Caco-2 (cell line): ENCODE measurements around the gene CRYBG1. TPM values are rescaled to one million over a fixed set of nuclear protein-coding genes. Genes with fewer than 3 reads are reported as not detected.

Source experiments
- BruUV-seq: library from RNA; stranded (reverse); fragments of 400-500 nt; replicated peaks from 2 replicates; lab custom pipeline; 2021; lab: Mats Ljungman, UMichigan
- CTCF ChIA-PET: fragments of 300-600 bp; sonication (Branson Sonifier 250); formaldehyde crosslinking; loops from one replicate; lab custom pipeline; 2022; ENCODE audit warnings: antibody characterized with exemption; lab: Charles Lee
- POLR2A ChIA-PET: fragments of 300-600 bp; sonication (Branson Sonifier 250); formaldehyde crosslinking; loops from one replicate; lab custom pipeline; 2022; ENCODE audit warnings: antibody characterized with exemption; lab: Charles Lee
- DNase-seq, 2 experiments: peaks; one replicate each; pipeline versions ENCODE4 v3.0.0 to v3.0.0-alpha.2; 2020 to 2022
- H3K27me3 ChIP-seq: replicated peaks from 2 replicates; pipeline ENCODE4 v1.6.0; 2011; ENCODE audit warnings: low read length; ENCODE audit not compliant: control insufficient read depth, insufficient read depth
- H3K36me3 ChIP-seq: 2 replicates; pipeline ENCODE4 v1.5.1; 2011; ENCODE audit warnings: low read length; ENCODE audit not compliant: control insufficient read depth, insufficient read depth
- H3K4me1 ChIP-seq: fragments of 250-450 bp; sonication (Bioruptor Pico); 2 replicates; pipeline ENCODE4 v1.5.1; 2020; ENCODE audit warnings: mild to moderate bottlenecking
- H3K4me3 ChIP-seq: 2 replicates; pipeline ENCODE4 v1.5.1; 2011; ENCODE audit warnings: low read depth, mild to moderate bottlenecking, control low read depth, low read length
- H3K9me3 ChIP-seq: fragments of 250-450 bp; sonication (Bioruptor Pico); 2 replicates; pipeline ENCODE4 v1.5.1; 2020; ENCODE audit warnings: mild to moderate bottlenecking, moderate library complexity
- H3K27ac Mint-ChIP-seq: one replicate; pipeline ENCODE4 v1.8.0; 2022; ENCODE audit warnings: mixed read lengths; ENCODE audit not compliant: unreplicated experiment
- H3K27me3 Mint-ChIP-seq: one replicate; pipeline ENCODE4 v1.8.0; 2022; ENCODE audit warnings: mixed read lengths; ENCODE audit not compliant: insufficient read depth, unreplicated experiment
- H3K36me3 Mint-ChIP-seq: one replicate; pipeline ENCODE4 v1.8.0; 2022; ENCODE audit warnings: mild to moderate bottlenecking, mixed read lengths; ENCODE audit not compliant: insufficient read depth, unreplicated experiment
- H3K4me1 Mint-ChIP-seq: one replicate; pipeline ENCODE4 v1.8.0; 2022; ENCODE audit warnings: low read depth, mixed read lengths; ENCODE audit not compliant: unreplicated experiment
- H3K4me3 Mint-ChIP-seq: one replicate; pipeline ENCODE4 v1.8.0; 2022; ENCODE audit warnings: mild to moderate bottlenecking, moderate library complexity, mixed read lengths; ENCODE audit not compliant: unreplicated experiment
- H3K9me3 Mint-ChIP-seq: one replicate; pipeline ENCODE4 v1.8.0; 2022; ENCODE audit warnings: mixed read lengths; ENCODE audit not compliant: unreplicated experiment
- intact Hi-C: fragments of 100-400 bp; cut with micrococcal nuclease; formaldehyde crosslinking; loops from one replicate; pipeline ENCODE4 v1.10.0; 2022; ENCODE audit not compliant: unreplicated experiment
- total RNA-seq: library from RNA; stranded (reverse); gene quantifications from 2 replicates; pipeline ENCODE4 v1.2.3, GENCODE V29; 2022
- TF ChIP-seq, protein P1 (sequence below), 2 experiments: fragments of 200-600 bp in 1 of 2; IDR thresholded peaks; 1 replicate in 1 of 2; 2 replicates in 1 of 2; pipeline versions ENCODE4 v1.5.1 to v1.8.0; 2011 to 2022; ENCODE audit warnings: antibody characterized with exemption in 1 of 2, control low read depth in 1 of 2, inconsistent platforms in 1 of 2, low read depth in 1 of 2, low read length in 1 of 2, mild to moderate bottlenecking in 1 of 2, moderate library complexity in 1 of 2; ENCODE audit not compliant: insufficient read depth in 1 of 2, severe bottlenecking in 1 of 2, unreplicated experiment in 1 of 2

Gene CRYBG1
- total RNA-seq, 1 experiment from 2014 or later: 13.2 TPM

DNA sequence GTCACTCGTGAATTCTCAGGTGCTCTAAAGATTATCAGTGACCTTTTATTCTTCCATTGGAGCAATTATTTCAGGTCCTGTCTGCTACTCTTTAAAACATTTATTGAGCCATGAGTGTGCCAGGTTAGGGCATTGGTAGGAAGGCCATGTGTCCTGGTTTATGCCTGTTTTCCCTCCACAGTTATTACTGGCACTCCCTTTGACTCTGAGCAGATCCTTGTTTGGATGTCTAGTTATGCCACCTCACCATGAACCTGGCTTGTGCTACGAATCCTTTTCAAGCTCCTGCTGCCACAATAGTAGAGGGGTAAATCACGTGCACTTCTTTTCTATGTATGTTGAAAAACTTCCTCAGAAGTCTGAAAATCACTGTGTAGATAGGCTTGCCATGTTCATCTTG lies 27.4 kb downstream of the CRYBG1 start:
- intact Hi-C loops: no loop called here
- Histone ChIP-seq H3K9me3 (no peaks in the 10 kb centered on the region), H3K4me1 (no peaks in the 10 kb centered on the region), H3K4me3 (no peak overlapping the region), H3K27me3 (no peaks in the 10 kb centered on the region; the same call in 1 of the 2 replicates), H3K36me3 (no peaks in the 10 kb centered on the region)
- Mint-ChIP-seq H3K27ac (no peak overlapping the region), H3K27me3 (peaks cover 6% of the 10 kb centered on the region), H3K4me1 (no peaks in the 10 kb centered on the region), H3K9me3 (no peaks in the 10 kb centered on the region), H3K36me3 (no peaks in the 10 kb centered on the region), H3K4me3 (no peak overlapping the region)
- DNase-seq: no peak
- TF ChIP-seq, protein P1, sequence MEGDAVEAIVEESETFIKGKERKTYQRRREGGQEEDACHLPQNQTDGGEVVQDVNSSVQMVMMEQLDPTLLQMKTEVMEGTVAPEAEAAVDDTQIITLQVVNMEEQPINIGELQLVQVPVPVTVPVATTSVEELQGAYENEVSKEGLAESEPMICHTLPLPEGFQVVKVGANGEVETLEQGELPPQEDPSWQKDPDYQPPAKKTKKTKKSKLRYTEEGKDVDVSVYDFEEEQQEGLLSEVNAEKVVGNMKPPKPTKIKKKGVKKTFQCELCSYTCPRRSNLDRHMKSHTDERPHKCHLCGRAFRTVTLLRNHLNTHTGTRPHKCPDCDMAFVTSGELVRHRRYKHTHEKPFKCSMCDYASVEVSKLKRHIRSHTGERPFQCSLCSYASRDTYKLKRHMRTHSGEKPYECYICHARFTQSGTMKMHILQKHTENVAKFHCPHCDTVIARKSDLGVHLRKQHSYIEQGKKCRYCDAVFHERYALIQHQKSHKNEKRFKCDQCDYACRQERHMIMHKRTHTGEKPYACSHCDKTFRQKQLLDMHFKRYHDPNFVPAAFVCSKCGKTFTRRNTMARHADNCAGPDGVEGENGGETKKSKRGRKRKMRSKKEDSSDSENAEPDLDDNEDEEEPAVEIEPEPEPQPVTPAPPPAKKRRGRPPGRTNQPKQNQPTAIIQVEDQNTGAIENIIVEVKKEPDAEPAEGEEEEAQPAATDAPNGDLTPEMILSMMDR (IDR thresholded peaks at IDR 0.05; ENCODE audit: insufficient read depth in 1 of 2, low read depth in 1 of 2, low read length in 1 of 2, severe bottlenecking in 1 of 2, unreplicated experiment in 1 of 2): no peak
- POLR2A ChIA-PET: no interaction called here
- CTCF ChIA-PET: no interaction called here
- BruUV-seq: no TSS peak

DNA sequence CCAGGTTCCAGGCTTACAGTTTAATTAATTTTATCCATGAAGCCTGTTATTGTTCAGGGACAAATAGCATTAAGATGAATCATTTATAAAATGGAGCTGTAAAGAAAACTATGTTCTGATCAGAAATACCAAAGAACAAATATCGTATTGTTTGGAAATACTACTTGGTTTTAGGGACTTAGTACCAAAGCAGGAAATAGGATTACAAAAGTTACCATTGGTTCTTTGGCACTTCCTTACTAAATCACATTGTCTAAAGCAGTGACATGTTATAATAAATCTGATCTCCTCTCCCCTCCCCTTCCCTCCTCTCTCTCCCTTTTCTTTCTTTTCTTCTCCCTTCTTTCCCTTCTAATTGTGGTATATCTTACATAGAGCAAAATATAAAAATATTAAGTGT lies 29.6 kb downstream of the CRYBG1 start:
- no peak overlapping the region for H3K4me3 Mint-ChIP-seq
- H3K9me3 ChIP-seq: no peaks in the 10 kb centered on the region
- H3K4me1 Mint-ChIP-seq: no peaks in the 10 kb centered on the region
- no peaks in the 10 kb centered on the region for H3K9me3 Mint-ChIP-seq
- ChIA-PET CTCF (no interaction called here), POLR2A (no interaction called here)
- intact Hi-C loops: no loop called here
- BruUV-seq: no TSS peak
- no peaks in the 10 kb centered on the region for H3K36me3 ChIP-seq
- DNase-seq: no peak
- H3K4me1 ChIP-seq: no peaks in the 10 kb centered on the region
- H3K27me3 Mint-ChIP-seq: peaks cover 9% of the 10 kb centered on the region
- TF ChIP-seq, protein P1 (IDR thresholded peaks at IDR 0.05; ENCODE audit: insufficient read depth in 1 of 2, low read depth in 1 of 2, low read length in 1 of 2, severe bottlenecking in 1 of 2, unreplicated experiment in 1 of 2): no peak
- H3K27ac Mint-ChIP-seq: no peak overlapping the region
- peaks cover 6% of the 10 kb centered on the region for H3K36me3 Mint-ChIP-seq
- H3K4me3 ChIP-seq: no peak overlapping the region
- H3K27me3 ChIP-seq: no peaks in the 10 kb centered on the region; the same call in 1 of the 2 replicates

DNA sequence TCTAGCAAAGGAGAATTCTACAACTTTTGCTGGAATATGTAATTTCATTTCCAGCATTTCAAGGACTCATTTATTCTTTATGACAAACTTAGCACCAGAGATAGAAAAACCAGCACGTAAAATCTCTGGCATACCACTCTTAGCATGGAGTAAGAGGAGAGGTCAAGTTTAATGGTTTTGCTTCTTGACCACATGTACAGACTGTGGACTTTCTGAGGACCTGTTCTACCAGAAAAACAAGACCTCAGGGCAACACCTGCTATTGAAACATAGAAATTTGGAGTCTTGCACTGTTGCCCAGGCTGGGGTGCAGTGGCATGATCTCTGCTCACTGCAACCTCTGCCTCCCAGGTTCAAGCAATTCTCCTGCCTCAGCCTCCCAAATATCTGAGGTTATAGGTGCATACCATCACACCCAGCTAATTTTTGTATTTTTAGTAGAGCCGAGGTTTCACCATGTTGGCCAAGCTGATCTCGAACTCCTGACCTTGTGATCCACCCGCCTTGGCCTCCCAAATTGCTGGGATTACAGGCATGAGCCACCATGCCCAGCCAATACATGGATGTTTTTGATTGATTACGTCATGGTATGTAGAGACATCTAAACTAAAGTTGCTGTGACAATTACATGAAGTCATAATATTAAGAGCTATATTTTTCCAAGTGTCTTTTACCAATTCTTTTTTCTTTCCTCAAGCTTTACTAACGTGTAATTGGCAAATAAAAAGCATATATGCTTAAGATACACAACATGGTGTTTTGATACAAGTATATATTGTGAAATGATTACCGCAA lies 36.1 kb downstream of the CRYBG1 start:
- no peak overlapping the region for H3K4me3 Mint-ChIP-seq
- no peaks in the 10 kb centered on the region for H3K4me1 ChIP-seq
- intact Hi-C loops: no loop called here
- H3K9me3 ChIP-seq: no peaks in the 10 kb centered on the region
- peaks cover 6% of the 10 kb centered on the region for H3K36me3 Mint-ChIP-seq
- TF ChIP-seq, protein P1 (IDR thresholded peaks at IDR 0.05; ENCODE audit: insufficient read depth in 1 of 2, low read depth in 1 of 2, low read length in 1 of 2, severe bottlenecking in 1 of 2, unreplicated experiment in 1 of 2): no peak
- no TSS peak for BruUV-seq
- POLR2A ChIA-PET: no interaction called here
- no peak for DNase-seq
- H3K4me1 Mint-ChIP-seq: no peaks in the 10 kb centered on the region
- no peaks in the 10 kb centered on the region for H3K9me3 Mint-ChIP-seq
- no peak overlapping the region for H3K27ac Mint-ChIP-seq
- peaks cover 5% of the 10 kb centered on the region for H3K27me3 Mint-ChIP-seq
- CTCF ChIA-PET: no interaction called here
- H3K4me3 ChIP-seq: no peak overlapping the region
- H3K27me3 ChIP-seq: no peaks in the 10 kb centered on the region
- H3K36me3 ChIP-seq: no peaks in the 10 kb centered on the region
